Testis (tissue), 3 donors: Measurements from ENCODE around the gene BAG2. TPM values are rescaled to one million over a fixed set of nuclear protein-coding genes. Genes with fewer than 3 reads are reported as not detected.

Source experiments
- DNase-seq: peaks from one replicate; pipeline ENCODE4 v3.0.0-alpha.2; 2019
- H3K27ac ChIP-seq, 2 donors: fragments of 200-600 bp; sonication (generic); one replicate each; pipeline ENCODE4 v1.5.1; 2019
- H3K27me3 ChIP-seq: fragments of 200-600 bp; sonication (generic); one replicate; pipeline ENCODE4 v1.5.1; 2019
- H3K36me3 ChIP-seq: fragments of 200-600 bp; sonication (generic); one replicate; pipeline ENCODE4 v1.5.1; 2017; ENCODE audit warnings: low read depth; ENCODE audit errors: missing control alignments
- H3K4me1 ChIP-seq: fragments of 200-600 bp; sonication (generic); one replicate; pipeline ENCODE4 v1.5.1; 2019
- H3K4me3 ChIP-seq, 2 donors: fragments of 200-600 bp; sonication (generic); one replicate each; pipeline ENCODE4 v1.5.1; 2017 to 2019
- H3K9me3 ChIP-seq: fragments of 200-600 bp; sonication (generic); one replicate; pipeline ENCODE4 v1.5.1; 2017
- POLR2A ChIP-seq: fragments of 450-650 bp; IDR thresholded peaks from one replicate; pipeline ENCODE4 v1.6.1; 2017; ENCODE audit warnings: antibody characterized with exemption, mild to moderate bottlenecking, moderate library complexity
- WGBS, 2 donors: methylation state at CpG; one replicate each; pipeline ENCODE4 v1.1.5; 2018; 5-methylcytosine and 5-hydroxymethylcytosine counted together
- intact Hi-C: fragments of 100-400 bp; cut with DNase I; formaldehyde crosslinking; loops from one replicate; pipeline ENCODE4 v1.15.1; 2023; ENCODE audit warnings: low total_unique reads
- polyA plus RNA-seq: library from polyadenylated mRNA; stranded (reverse); fragments of 350-450 nt; fragmentation: Illumina TruSeq; extraction: RNeasy Lipid Tissue Mini Kit (QIAGEN cat#74804); gene quantifications from one replicate; pipeline ENCODE4 v1.2.3, GENCODE V29; 2014; ENCODE audit warnings: low read depth, low replicate concordance; ENCODE audit not compliant: insufficient read depth
- total RNA-seq, 2 donors: library from RNA; depleted of rRNA; stranded (reverse); fragments of >200 nt; gene quantifications; one replicate each; pipeline ENCODE4 v1.2.3, GENCODE V29; 2016
- TF ChIP-seq, protein P1 (sequence below), 3 experiments: fragments of 450-650 bp in 2 of 3; fragments of 200-600 bp in 1 of 3; sonication (generic) in 1 of 3; IDR thresholded peaks; one replicate each; pipeline ENCODE4 v1.5.1; 2016 to 2019; ENCODE audit warnings: antibody characterized with exemption in 3 of 3, mild to moderate bottlenecking in 2 of 3, moderate library complexity in 1 of 3

Gene BAG2
- total and polyA plus RNA-seq, 3 donors from 2014 or later: 5.3 to 12.6 (median 6.1) TPM

DNA sequence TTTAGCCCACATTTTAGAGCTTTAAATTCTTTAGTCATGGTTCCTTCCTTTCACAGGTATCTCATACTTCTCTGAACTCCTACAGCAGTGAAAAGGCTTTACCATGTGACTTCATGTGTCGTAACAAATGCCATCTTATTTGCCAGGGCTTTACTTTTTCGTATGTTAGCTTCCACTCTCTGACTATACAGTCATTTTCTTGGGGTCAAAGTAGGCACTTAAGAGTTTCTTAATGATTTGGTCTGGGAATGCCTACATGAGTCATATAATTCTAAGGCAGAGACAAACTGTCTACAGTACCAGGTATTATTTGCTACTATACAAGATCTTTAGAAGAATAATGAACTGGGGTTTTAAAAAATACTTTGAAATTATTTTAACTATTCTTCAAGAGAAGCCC lies 35.0 kb downstream of the BAG2 start:
- H3K27me3 ChIP-seq: no peaks in the 10 kb centered on the region
- 88% methylated on average over 2 of the region's 2 CpGs for WGBS, 2 donors
- no peak for TF ChIP-seq POLR2A
- TF ChIP-seq, protein P1, sequence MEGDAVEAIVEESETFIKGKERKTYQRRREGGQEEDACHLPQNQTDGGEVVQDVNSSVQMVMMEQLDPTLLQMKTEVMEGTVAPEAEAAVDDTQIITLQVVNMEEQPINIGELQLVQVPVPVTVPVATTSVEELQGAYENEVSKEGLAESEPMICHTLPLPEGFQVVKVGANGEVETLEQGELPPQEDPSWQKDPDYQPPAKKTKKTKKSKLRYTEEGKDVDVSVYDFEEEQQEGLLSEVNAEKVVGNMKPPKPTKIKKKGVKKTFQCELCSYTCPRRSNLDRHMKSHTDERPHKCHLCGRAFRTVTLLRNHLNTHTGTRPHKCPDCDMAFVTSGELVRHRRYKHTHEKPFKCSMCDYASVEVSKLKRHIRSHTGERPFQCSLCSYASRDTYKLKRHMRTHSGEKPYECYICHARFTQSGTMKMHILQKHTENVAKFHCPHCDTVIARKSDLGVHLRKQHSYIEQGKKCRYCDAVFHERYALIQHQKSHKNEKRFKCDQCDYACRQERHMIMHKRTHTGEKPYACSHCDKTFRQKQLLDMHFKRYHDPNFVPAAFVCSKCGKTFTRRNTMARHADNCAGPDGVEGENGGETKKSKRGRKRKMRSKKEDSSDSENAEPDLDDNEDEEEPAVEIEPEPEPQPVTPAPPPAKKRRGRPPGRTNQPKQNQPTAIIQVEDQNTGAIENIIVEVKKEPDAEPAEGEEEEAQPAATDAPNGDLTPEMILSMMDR (IDR thresholded peaks at IDR 0.05): no peak
- H3K4me3 ChIP-seq: no peak overlapping the region
- H3K9me3 ChIP-seq: no peaks in the 10 kb centered on the region
- DNase-seq: no peak
- no peak overlapping the region for H3K27ac ChIP-seq
- H3K4me1 ChIP-seq: no peaks in the 10 kb centered on the region
- intact Hi-C loops: no loop called here
- H3K36me3 ChIP-seq: no peaks in the 10 kb centered on the region

DNA sequence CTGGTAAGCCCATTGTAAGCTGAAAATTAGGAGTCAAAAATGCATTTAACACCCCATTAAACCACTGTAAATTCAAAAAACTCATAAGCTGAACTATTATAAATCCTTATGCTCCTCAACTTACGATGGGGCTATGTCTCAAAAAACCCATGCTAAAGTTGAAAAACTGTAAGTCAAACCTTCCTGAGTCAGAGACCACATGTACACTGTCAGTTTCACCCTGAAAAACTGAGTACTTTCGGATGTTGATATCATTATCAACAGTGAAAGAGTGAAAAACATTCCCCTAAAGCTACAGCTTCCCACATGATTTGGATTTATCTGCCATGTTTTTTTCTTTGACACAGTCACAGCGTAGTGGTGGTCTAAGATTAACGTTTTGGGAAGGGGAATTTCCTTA lies 35.7 kb downstream of the BAG2 start:
- H3K4me3 ChIP-seq: no peak overlapping the region
- 92 to 95% methylated on average over 4 of the region's 4 CpGs for WGBS, 2 donors
- TF ChIP-seq POLR2A: no peak
- TF ChIP-seq, protein P1 (IDR thresholded peaks at IDR 0.05): no peak
- no peaks in the 10 kb centered on the region for H3K9me3 ChIP-seq
- intact Hi-C loops: no loop called here
- H3K27me3 ChIP-seq: no peaks in the 10 kb centered on the region
- DNase-seq: no peak
- H3K4me1 ChIP-seq: no peaks in the 10 kb centered on the region
- no peaks in the 10 kb centered on the region for H3K36me3 ChIP-seq
- H3K27ac ChIP-seq: no peak overlapping the region

DNA sequence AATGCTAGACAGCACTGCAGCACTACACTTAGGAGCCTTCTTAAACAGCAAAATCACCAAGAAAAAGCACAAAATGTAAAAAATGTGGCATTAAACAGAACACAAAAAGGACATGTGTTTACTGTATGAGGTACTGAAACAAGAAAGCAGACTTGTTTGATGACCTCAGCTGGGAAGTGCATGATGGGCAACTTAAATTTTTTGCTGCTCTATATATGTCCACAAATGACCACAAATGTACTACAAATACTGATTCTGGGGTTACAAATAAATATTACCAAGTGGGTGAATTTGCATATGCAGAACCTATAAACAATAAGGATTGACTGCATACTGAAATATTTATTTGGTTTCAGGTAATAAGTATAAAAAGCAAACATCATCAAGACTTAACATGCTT lies 36.9 kb downstream of the BAG2 start:
- no peaks in the 10 kb centered on the region for H3K9me3 ChIP-seq
- no peak for TF ChIP-seq POLR2A
- TF ChIP-seq, protein P1 (IDR thresholded peaks at IDR 0.05): no peak
- H3K27me3 ChIP-seq: no peaks in the 10 kb centered on the region
- no peak overlapping the region for H3K4me3 ChIP-seq
- no peaks in the 10 kb centered on the region for H3K4me1 ChIP-seq
- intact Hi-C loops: no loop called here
- DNase-seq: no peak
- no peak overlapping the region for H3K27ac ChIP-seq
- no peaks in the 10 kb centered on the region for H3K36me3 ChIP-seq

- no peak overlapping the region for H3K27ac ChIP-seq
- H3K36me3 ChIP-seq: no peaks in the 10 kb centered on the region
- no peak for TF ChIP-seq POLR2A
- TF ChIP-seq, protein P1 (IDR thresholded peaks at IDR 0.05): no peak
- DNase-seq: no peak
- no peaks in the 10 kb centered on the region for H3K9me3 ChIP-seq
- H3K4me1 ChIP-seq: no peaks in the 10 kb centered on the region
- 89 to 94% methylated on average over 5 of the region's 5 CpGs for WGBS, 2 donors
- intact Hi-C loops: no loop called here
- H3K27me3 ChIP-seq: no peaks in the 10 kb centered on the region
- H3K4me3 ChIP-seq: no peak overlapping the region
These were observed 37.9 kb downstream of the BAG2 start for GRCh38 chr6:57210060-57210459.

DNA sequence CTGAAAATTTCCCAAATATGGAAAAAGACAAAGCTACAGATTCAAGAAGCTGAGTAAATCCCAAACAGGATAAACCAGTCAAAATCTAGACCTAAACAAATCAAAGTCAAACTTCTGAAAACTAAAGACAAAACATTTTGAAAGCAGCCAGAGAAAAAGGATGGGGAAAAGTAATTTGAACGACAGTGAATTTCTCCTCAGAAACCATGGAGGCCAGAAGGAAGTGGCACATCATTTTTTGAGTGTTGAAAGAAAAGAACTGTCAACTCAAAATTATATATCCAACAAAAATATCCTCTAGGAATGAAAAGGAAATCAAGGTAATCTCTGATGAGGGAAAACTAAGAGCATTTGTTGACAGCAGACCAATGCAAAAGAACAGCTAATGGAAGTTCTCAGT lies 43.1 kb downstream of the BAG2 start:
- H3K9me3 ChIP-seq: no peaks in the 10 kb centered on the region
- 93 to 97% methylated on average over 1 of the region's 1 CpG for WGBS, 2 donors
- H3K27me3 ChIP-seq: no peaks in the 10 kb centered on the region
- no peaks in the 10 kb centered on the region for H3K4me1 ChIP-seq
- no peak for DNase-seq
- H3K36me3 ChIP-seq: no peaks in the 10 kb centered on the region
- H3K4me3 ChIP-seq: no peak overlapping the region
- TF ChIP-seq POLR2A: no peak
- TF ChIP-seq, protein P1 (IDR thresholded peaks at IDR 0.05): no peak
- intact Hi-C loops: no loop called here
- no peak overlapping the region for H3K27ac ChIP-seq
